GM21526 (cell line): ENCODE results near the gene CNTNAP4.

Experiments
- ATAC-seq: cut with Tn5 transposase; IDR thresholded peaks from one replicate; pipeline ENCODE4 v1.9.1; 2021; ENCODE audit warnings: moderate library complexity; ENCODE audit not compliant: unreplicated experiment, low FRiP score

The CNTNAP4 gene

GRCh38 chr16:76484020-76484419, 206.8 kb downstream of the CNTNAP4 start:
- ATAC-seq, result no peak

- no peak for ATAC-seq
Observed at GRCh38 chr16:76486740-76487139, 209.5 kb downstream of the CNTNAP4 start.

DNA sequence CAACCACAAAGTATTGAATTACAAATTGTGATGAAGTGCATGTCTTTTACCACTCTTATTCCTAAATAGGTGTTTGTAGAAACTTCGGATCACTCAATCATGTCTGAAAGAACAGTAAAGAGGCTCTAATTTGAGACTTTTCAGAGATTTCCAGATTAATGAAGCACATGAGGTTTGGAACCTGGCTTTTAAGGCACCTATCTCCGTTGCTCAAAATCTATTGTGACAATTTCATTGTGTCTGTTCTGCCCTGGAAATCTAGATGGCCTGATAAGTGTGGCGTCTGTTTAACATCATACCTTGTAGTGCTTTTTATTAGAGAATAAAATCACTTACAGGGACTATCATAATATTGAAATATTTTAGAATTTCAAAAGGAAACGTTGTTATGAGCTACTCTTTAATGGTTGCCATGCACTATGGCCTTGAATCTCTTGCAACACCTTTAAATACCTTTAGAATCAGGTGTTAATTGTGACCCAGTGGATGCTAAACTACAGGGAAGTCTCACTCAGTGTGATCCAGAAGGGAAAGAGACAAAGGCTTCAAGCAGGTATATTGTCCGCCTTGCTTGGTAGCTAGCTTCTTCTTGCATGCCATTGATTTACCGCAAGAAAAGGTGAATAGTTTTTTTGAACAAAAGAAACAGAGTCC, 210.3 kb downstream of the CNTNAP4 start:
- no peak for ATAC-seq

GRCh38 chr16:76488065-76488417, 210.8 kb downstream of the CNTNAP4 start:
- ATAC-seq, result no peak

DNA sequence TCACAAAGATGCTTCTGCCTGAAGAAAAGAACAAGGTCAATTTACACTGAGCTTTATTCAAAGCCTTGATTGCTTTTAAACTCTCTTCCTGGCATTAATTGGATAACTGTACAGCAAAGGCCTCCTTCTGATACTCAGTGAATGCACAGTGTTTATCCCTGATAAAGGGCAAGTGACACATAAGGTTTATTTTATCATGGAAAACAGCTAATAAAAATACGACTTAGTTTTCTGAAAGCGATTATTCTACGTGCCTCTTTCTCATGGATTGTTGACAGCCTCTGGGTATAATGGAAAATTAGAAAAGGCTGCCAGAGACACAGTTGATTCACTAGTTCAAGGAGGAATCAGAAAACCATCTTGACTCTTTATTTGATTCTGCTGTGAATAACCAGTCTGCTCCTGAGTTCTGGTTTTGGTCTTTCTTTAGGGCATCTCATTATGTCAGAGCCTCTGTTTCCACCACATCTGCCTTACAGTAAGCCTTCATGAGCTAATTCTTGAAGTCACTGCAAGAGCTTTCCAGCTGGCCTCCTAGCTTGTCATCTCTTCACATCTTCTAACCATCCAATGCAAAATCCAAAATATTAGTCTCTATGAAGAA, 212.9 kb downstream of the CNTNAP4 start:
- ATAC-seq, result no peak

GRCh38 chr16:76500006-76500405, 222.8 kb downstream of the CNTNAP4 start:
- ATAC-seq, result no peak

- ATAC-seq, result no peak
Observed at GRCh38 chr16:76502063-76502462, 224.9 kb downstream of the CNTNAP4 start.

GRCh38 chr16:76502555-76502954, 225.4 kb downstream of the CNTNAP4 start:
- no peak for ATAC-seq

DNA sequence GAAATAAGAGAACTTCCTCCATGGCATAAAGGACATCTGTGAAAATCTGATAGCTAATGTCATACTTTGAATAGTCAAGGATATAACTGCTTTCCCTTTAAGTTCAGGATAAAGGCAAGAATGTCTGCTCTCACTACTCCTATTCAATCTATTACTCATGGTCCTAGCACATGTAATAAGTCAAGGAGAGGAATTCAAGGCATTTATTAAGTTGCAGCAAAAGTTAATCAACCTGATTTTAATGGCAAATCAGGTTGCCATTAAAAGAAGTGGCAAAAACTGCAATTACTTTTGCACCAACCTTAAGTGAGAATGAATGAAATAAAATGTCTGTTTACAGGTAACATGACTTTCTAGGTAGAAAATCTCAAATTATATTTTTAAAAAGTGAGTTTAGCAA, 225.9 kb downstream of the CNTNAP4 start:
- no peak for ATAC-seq

GRCh38 chr16:76511203-76511602, 234.0 kb downstream of the CNTNAP4 start:
- ATAC-seq, result peak; percentile 87

- no peak for ATAC-seq
Observed at GRCh38 chr16:76518781-76519180, 241.6 kb downstream of the CNTNAP4 start.

DNA sequence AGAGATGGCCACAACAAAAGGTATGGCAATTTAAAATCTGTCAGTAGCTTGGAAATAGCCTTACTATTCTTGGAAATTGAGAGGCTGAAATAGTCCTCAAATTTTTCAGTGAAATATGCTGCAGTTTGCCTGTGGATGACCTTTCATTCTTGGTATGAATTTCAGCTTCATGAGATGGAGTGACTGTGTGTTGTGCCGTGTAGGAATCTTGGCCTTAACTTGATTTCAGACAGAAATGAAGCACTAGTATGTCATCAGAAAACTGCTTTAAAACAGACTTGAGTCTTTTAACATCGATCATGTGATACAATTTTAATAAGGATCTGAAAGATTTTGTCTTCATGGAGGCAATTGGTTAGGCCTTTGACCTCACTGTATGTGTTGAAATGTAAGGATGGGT, 247.2 kb downstream of the CNTNAP4 start:
- ATAC-seq, result no peak

DNA sequence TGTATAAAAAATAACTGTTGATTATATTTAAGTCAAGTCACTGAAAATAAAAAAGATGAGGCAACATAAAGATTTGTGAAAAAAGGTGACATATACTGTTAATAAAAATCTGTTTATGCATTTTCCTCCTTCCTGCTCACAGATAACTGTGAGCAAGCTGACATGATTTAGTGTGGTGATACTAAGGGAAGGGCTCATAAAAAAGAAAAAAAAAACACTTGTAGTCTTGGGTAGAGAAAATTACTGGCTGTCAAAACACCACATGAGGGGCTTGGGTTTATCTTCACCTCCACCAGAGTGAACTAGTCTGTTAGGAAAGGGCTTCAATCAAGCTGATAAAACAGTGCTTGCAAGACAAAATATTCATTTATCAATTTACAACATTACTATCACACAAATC, 247.6 kb downstream of the CNTNAP4 start:
- no peak for ATAC-seq

DNA sequence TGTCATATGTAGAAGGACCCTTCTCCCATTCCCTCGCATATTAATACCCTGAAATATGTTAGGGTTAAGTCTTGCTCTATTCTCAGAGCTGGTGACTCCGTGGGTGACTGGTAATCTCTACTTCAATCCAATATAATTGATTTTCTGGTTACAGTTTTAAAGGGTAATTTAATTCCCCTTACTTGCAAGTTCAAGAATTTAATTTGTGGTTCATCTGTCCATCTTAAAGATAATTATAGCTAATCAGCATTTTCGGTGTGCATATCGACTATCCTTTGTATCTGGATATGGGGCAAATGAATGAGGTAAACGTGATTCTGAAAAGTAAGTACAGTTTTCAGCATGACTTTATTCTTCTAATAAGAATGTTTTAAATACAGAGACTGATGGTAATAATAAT, 250.0 kb downstream of the CNTNAP4 start:
- no peak for ATAC-seq

DNA sequence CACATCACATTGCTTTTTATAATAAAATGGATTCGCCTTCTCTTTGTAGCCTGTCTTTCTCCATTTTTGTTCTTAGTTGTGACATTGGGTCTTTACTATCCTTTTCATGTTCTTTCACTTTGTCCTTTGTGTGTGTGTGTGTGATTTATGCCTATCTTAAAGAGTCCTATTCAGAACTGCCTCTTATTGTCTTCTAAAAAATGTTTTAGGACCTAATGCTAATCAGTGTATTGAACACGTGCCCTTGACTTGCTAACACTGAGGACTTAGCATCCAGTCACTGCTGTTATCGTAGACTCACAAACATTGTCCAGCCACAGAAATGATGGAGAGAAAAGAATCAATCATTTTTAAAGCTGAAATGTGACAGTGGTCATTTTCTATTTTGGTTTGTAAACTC, 251.9 kb downstream of the CNTNAP4 start:
- ATAC-seq, result no peak

- no peak for ATAC-seq
Observed at GRCh38 chr16:76531236-76531635, 254.0 kb downstream of the CNTNAP4 start.

GRCh38 chr16:76532188-76532973, 255.2 kb downstream of the CNTNAP4 start:
- ATAC-seq, result no peak

GRCh38 chr16:76539609-76540008, 262.4 kb downstream of the CNTNAP4 start:
- ATAC-seq, result no peak

DNA sequence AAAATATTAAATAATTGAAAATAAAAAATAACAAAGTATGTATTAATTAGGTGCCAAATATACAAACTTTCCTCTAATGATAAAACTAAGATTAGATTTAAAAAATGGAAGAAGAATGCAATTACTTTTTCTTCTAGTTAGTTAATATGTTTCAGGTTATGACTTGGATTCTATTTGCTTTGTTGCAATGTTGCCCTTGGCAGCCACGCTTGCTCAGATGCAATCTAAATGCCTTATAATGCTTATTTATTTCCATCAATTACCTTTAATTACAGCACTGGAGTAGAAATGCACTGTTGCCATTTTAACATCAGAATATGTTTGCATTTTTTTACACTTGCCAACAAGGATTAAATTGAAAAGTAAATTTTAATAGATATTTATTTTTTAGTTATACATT, 263.9 kb downstream of the CNTNAP4 start:
- ATAC-seq, result no peak

DNA sequence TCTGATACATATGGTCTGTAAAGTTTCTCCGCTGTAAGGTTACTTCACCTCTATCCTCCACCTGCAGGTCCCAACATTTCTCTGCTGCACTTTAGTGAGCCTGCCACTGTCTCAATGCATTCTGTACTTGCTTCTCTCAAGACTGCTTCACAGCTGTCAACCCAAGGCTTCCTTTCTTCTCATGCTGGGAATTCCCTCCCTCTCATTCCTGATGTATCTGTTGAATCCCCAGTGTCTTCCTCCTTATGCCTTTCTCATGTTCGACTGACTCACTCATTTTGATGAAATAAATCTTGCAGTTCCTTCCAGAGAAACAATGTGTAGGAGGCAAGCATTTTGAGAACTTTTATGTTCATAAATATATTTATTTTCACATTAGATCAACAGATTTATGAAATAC, 288.3 kb downstream of the CNTNAP4 start:
- ATAC-seq, result no peak

DNA sequence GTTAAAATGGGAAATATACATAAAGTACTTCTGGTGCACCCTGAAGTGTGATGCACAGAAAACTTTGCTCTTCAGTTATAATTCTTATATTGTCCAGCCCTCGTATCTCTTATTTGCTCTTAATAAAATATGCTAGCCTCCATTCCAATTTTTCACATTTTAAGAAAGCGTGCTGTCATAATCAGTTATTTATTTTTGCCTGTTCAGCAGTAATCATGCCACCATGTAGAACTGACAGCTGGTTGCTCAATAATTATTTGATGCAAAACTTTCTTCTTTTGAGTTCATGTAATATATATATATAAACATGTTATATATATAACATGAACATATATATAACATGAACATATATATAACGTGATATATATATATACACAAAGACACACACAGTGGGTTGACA, 294.6 kb downstream of the CNTNAP4 start:
- no peak for ATAC-seq

DNA sequence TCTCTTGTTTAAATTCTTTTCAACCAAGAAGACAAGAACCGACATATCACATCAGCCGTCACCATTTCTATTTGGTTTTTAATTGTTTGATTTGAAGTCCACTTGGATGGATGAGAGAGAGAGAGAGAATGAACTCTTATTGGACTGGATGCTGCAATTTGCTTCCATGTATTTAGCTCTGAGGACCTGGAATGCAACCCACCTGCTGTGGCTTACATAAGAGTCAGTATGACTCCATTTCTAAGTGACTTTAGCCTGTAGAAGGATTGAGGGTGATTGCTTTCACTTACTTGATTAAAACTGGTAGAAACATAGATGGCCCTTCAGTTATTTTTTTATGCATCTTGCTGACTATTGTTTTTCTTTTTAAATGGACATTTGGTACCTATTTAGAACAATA, 296.1 kb downstream of the CNTNAP4 start:
- no peak for ATAC-seq
